Measurements from ENCODE around the gene MAFG. TPM values are rescaled to one million over a fixed set of nuclear protein-coding genes. Genes with fewer than 3 reads are reported as not detected.
A peak's percentile ranks its signal among the peaks of the same experiment; 100 is the strongest.

MAFG gene
- total RNA-seq, 1 experiment from 2014 or later = 22.9 TPM

DNA sequence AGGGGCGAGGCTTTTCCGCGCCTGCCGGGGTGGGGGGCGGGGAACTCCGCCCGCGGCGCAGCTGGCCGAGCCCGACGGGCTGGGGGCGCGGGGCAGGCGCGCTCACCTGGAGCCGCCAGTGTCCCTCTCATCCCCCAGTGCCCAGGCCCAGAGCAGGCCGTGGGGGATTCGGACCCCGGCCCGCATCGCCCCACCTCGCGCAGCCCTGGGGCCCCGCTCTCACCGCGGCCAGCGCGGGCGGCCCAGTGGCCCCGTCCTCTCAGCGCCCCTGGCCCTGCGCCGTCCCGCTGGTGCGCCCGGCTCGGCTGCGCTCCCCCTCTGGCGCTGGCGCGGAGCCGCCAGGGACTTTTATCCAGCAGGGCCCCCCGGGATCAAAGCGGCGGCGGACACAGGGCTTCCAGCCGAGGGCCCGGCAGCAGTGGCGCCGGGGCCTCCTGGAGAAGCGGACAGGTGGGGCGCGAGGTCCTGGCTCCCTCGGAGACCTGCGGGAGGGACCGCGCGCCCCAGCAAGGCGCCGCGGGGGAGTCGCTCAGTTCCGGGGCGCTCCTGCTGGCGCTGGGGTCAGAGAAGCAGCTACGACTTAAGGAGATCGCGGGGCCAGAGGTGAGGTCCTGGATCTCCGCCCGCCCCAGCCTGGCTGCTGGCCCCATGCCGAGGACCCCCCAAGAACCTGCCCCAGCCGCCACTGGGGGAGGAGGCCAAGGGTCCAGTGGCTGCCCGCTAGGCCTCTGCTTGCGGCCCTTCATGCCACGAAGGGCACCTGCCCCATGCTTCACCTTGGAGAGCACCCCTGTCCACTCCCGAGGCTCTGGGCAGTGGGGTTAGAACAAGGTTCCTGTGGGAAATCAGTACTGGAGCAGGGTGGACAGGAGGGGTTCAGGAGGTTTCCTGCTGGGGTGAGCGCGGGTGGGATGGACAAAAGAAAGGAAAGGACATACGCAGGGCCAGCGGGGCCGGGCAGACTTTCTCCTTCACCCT lies 34.3 kb upstream of the MAFG start:
- Histone ChIP-seq H3K9ac (ENCODE audit: low read length) (no peak overlapping the region), H3K4me2 (ENCODE audit: low read length) (no peak overlapping the region), H3K9me3 (ENCODE audit: low read length) (no peaks in the 10 kb centered on the region), H3K4me1 (ENCODE audit: insufficient read depth, low read length) (no peaks in the 10 kb centered on the region), H3K9me2 (replicated peaks; ENCODE audit: low read length) (no peaks in the 10 kb centered on the region), H3K36me3 (ENCODE audit: low read depth, low read length) (no peaks in the 10 kb centered on the region), H3K79me2 (ENCODE audit: low read length) (no peaks in the 10 kb centered on the region), H3K4me3 (ENCODE audit: low read length) (no peak overlapping the region), H3K27me3 (ENCODE audit: low read length) (peaks cover 22% of the 10 kb centered on the region), H2AFZ (ENCODE audit: low read length) (no peak overlapping the region), H3F3A (ENCODE audit: low read length, unreplicated experiment) (no peaks in the 10 kb centered on the region), H4K20me1 (ENCODE audit: low read length) (no peaks in the 10 kb centered on the region), H3K27ac (ENCODE audit: low read length) (no peak overlapping the region)
- intact Hi-C loops (cut with micrococcal nuclease) = no loop called here
- ChIA-PET CTCF (no interaction called here), POLR2A (ENCODE audit: unreplicated experiment) (no interaction called here)
- ATAC-seq (no peak), DNase-seq (no peak)
- BruUV-seq (replicated peaks) = no TSS peak
- no peak for TF ChIP-seq EZH2phosphoT487 (IDR thresholded peaks at IDR 0.05; ENCODE audit: borderline replicate concordance, low read length)
- TF ChIP-seq EZH2 (IDR thresholded peaks at IDR 0.05; ENCODE audit: low read length, unreplicated experiment) = no peak
- TF ChIP-seq, protein P1, sequence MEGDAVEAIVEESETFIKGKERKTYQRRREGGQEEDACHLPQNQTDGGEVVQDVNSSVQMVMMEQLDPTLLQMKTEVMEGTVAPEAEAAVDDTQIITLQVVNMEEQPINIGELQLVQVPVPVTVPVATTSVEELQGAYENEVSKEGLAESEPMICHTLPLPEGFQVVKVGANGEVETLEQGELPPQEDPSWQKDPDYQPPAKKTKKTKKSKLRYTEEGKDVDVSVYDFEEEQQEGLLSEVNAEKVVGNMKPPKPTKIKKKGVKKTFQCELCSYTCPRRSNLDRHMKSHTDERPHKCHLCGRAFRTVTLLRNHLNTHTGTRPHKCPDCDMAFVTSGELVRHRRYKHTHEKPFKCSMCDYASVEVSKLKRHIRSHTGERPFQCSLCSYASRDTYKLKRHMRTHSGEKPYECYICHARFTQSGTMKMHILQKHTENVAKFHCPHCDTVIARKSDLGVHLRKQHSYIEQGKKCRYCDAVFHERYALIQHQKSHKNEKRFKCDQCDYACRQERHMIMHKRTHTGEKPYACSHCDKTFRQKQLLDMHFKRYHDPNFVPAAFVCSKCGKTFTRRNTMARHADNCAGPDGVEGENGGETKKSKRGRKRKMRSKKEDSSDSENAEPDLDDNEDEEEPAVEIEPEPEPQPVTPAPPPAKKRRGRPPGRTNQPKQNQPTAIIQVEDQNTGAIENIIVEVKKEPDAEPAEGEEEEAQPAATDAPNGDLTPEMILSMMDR (conservative IDR thresholded peaks at IDR 0.05; ENCODE audit: low read depth, low read length) = no peak

DNA sequence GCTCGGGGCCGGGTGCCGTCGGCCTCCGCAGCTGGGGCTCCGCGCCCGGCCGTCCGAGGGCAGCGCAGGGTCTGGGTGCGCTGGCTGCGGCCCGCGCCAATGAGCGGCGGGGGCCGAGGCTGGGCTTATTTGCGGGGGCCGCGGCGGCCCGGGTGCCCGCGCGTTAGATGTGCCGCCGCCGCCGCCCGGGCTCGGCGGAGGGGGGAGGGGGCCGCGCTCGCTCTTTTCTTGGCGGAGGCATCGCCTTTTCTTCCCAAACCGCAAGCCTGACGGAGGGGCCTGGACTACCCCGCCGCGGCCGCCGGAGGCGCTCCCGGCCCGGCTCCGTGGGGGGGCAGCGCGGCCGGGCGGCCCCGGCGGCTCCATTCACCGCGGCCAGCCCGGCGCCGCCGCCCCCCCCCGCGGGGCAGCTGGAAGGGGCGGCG lies 33.6 kb upstream of the MAFG start, which contains the start of gene NOTUM:
Gene NOTUM, minus strand, starts transcription at position 101 of the 425 bp plus-strand sequence. CDS start 278 bp downstream, outside the sequence.
- Histone ChIP-seq H3K9me2 (replicated peaks; ENCODE audit: low read length) (no peaks in the 10 kb centered on the region), H3K27me3 (ENCODE audit: low read length) (peaks cover 22% of the 10 kb centered on the region), H3K36me3 (ENCODE audit: low read depth, low read length) (no peaks in the 10 kb centered on the region), H3K9ac (ENCODE audit: low read length) (no peak within 1 kb of the TSS), H3K9me3 (ENCODE audit: low read length) (no peaks in the 10 kb centered on the region), H4K20me1 (ENCODE audit: low read length) (no peaks in the 10 kb centered on the region), H3K4me2 (ENCODE audit: low read length) (peak within 1 kb of the TSS; percentile 78), H3K79me2 (ENCODE audit: low read length) (no peaks in the 10 kb centered on the region), H3K4me3 (ENCODE audit: low read length) (peak within 1 kb of the TSS; percentile 52), H3K4me1 (ENCODE audit: insufficient read depth, low read length) (no peaks in the 10 kb centered on the region), H3K27ac (ENCODE audit: low read length) (no peak within 1 kb of the TSS), H2AFZ (ENCODE audit: low read length) (peak within 1 kb of the TSS; percentile 79), H3F3A (ENCODE audit: low read length, unreplicated experiment) (no peaks in the 10 kb centered on the region)
- TF ChIP-seq EZH2phosphoT487 (IDR thresholded peaks at IDR 0.05; ENCODE audit: borderline replicate concordance, low read length) = no peak
- TF ChIP-seq, protein P1 (conservative IDR thresholded peaks at IDR 0.05; ENCODE audit: low read depth, low read length) = no peak
- no peak for TF ChIP-seq EZH2 (IDR thresholded peaks at IDR 0.05; ENCODE audit: low read length, unreplicated experiment)
- ATAC-seq = peak; percentile 16; the same call in 1 of the 2 replicates
- intact Hi-C loops (cut with micrococcal nuclease) = no loop called here
- BruUV-seq (replicated peaks) = no TSS peak
- DNase-seq = peak; percentile 35
- ChIA-PET CTCF (no interaction called here), POLR2A (ENCODE audit: unreplicated experiment) (no interaction called here)
